ENCODE measurements around the gene COPS7A. TPM values are rescaled to one million over a fixed set of nuclear protein-coding genes. Genes with fewer than 3 reads are reported as not detected.
A peak's percentile ranks its signal among the peaks of the same experiment; 100 is the strongest.

The COPS7A gene
- total and polyA plus RNA-seq, 9 donors, result 36.4 to 74.8 (median 48.4) TPM

- TF ChIP-seq, protein P1, sequence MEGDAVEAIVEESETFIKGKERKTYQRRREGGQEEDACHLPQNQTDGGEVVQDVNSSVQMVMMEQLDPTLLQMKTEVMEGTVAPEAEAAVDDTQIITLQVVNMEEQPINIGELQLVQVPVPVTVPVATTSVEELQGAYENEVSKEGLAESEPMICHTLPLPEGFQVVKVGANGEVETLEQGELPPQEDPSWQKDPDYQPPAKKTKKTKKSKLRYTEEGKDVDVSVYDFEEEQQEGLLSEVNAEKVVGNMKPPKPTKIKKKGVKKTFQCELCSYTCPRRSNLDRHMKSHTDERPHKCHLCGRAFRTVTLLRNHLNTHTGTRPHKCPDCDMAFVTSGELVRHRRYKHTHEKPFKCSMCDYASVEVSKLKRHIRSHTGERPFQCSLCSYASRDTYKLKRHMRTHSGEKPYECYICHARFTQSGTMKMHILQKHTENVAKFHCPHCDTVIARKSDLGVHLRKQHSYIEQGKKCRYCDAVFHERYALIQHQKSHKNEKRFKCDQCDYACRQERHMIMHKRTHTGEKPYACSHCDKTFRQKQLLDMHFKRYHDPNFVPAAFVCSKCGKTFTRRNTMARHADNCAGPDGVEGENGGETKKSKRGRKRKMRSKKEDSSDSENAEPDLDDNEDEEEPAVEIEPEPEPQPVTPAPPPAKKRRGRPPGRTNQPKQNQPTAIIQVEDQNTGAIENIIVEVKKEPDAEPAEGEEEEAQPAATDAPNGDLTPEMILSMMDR (IDR thresholded peaks at IDR 0.05), result no peak
- TF ChIP-seq EP300 (IDR thresholded peaks at IDR 0.05) (no peak), POLR2A (IDR thresholded peaks at IDR 0.05) (no peak)
- intact Hi-C loops (cut with DNase I), result loop anchor here in 1 of 4 donors (10.0 kb wide), 1 partner anchor 216 kb away; the partner anchor contains the start of gene IFFO1
- Histone ChIP-seq H3K9me3 (no peaks in the 10 kb centered on the region), H3K36me3 (no peaks in the 10 kb centered on the region), H3K4me1 (ENCODE audit: insufficient read depth) (peaks cover 17% of the 10 kb centered on the region), H3K27me3 (no peaks in the 10 kb centered on the region), H3K27ac (peak overlapping the region in 1 of 2 donors; percentile 22), H3K4me3 (no peak overlapping the region)
- 58 to 67% (median 63%) methylated on average over 10 of the region's 10 CpGs for WGBS, 3 donors
- DNase-seq, result no peak
These were observed 46.8 kb downstream of the COPS7A start for GRCh38 chr12:6770600-6770999.

DNA sequence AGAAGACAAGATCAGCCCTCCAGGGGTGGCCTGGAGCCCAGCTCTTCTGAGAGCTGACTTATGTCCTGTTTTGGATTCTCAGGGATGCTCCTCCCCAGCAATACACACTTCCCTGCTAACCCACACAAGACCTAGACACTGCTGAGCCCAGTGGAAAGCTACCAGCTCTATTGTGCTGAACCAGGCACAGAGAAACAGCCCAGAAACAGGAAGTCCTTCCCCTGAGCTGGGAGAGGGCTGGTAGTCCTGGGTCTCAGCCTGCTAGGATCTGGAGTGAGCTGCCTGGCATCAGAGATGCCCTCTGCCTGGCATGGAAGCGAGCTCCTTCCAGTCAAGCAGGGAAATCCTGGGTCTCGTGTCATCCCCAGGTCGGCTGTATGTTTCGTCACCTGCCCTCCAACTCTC, 47.2 kb downstream of the COPS7A start:
- Histone ChIP-seq H3K27me3 (no peaks in the 10 kb centered on the region), H3K9me3 (no peaks in the 10 kb centered on the region), H3K4me1 (ENCODE audit: insufficient read depth) (peaks cover 17% of the 10 kb centered on the region), H3K4me3 (no peak overlapping the region), H3K27ac (peak overlapping the region; percentile 7 to 55), H3K36me3 (no peaks in the 10 kb centered on the region)
- intact Hi-C loops (cut with DNase I), result loop anchor here in 1 of 4 donors (10.0 kb wide), 1 partner anchor 216 kb away; the partner anchor contains the start of gene IFFO1
- no peak for DNase-seq
- WGBS, 3 donors, result 79 to 87% (median 83%) methylated on average over 3 to 4 of the region's 4 CpGs
- TF ChIP-seq POLR2A (IDR thresholded peaks at IDR 0.05), result no peak
- TF ChIP-seq, protein P1 (IDR thresholded peaks at IDR 0.05), result no peak
- no peak for TF ChIP-seq EP300 (IDR thresholded peaks at IDR 0.05)

DNA sequence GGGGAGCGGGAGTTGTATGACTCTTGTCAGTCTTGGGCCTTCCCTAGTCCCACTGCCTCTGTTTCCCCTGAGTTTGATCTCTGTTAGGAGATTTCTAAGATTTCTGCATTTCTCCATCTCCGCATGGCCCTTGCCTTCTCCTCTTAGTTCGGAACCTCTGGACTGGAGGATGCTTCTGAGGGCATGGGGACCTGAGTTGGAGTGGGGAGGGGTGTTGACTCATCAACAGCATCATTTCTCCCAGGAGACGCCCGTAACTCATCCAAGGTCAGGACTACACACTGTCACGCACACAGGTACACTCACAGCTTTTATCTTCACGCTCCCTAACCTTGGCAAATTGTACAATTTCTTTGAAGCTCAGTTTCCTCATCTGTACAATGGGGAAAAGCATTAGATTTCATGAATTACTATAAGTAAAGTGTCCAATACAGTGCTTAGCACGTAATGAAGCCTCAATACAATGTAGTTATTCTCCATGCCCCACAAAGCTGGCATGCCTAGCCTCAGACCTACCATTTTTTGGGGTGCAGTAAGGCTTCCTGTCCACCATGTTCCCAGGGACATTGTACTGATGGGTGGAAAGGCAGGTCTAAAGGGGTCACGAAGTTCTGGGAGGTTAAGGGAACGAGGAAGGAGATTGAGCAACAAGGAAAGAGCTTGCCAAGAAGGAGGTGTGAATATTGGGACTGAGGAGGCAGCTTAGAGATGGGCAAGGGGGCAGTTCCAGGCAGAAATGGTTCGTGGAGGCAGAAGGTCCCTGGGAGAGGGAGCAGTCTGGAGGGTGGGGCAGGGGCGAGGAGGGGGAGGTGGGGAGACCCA, 47.9 kb downstream of the COPS7A start:
- intact Hi-C loops (cut with DNase I), result loop anchor here in 1 of 4 donors (10.0 kb wide), 1 partner anchor 217 kb away; the partner anchor contains the start of gene IFFO1
- Histone ChIP-seq H3K4me3 (peak overlapping the region; percentile 16), H3K27ac (peak overlapping the region; percentile 55 to 62), H3K9me3 (no peaks in the 10 kb centered on the region), H3K36me3 (no peaks in the 10 kb centered on the region), H3K27me3 (no peaks in the 10 kb centered on the region), H3K4me1 (ENCODE audit: insufficient read depth) (peaks cover 17% of the 10 kb centered on the region)
- DNase-seq, result peak in 1 of 5 donors; percentile 55
- TF ChIP-seq, protein P1 (IDR thresholded peaks at IDR 0.05), result peak in 1 of 3 donors; percentile 11
- TF ChIP-seq POLR2A (IDR thresholded peaks at IDR 0.05), result no peak
- WGBS, 3 donors, result 61 to 64% (median 62%) methylated on average over 12 of the region's 12 CpGs

DNA sequence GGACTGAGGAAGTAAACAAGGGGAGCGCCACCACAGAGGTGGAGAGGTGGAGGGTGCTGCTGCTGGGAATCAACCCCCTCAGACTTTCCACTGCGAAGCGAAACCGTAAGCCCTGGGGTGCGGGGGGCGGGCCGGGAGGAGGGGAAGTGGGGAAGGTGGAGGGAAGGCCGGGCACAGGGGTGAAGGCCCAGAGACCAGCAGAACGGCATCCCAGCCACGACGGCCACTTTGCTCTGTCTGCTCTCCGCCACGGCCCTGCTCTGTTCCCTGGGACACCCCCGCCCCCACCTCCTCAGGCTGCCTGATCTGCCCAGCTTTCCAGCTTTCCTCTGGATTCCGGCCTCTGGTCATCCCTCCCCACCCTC, 48.5 kb downstream of the COPS7A start, which contains the start of gene LAG3:
Gene LAG3 (plus strand): TSS at position 190 of the 365 bp plus-strand sequence. CDS start 333 bp downstream, outside the sequence.
- Histone ChIP-seq H3K9me3 (no peaks in the 10 kb centered on the region), H3K36me3 (no peaks in the 10 kb centered on the region), H3K27ac (peak within 1 kb of the TSS; percentile 55 to 62), H3K4me3 (peak within 1 kb of the TSS; percentile 37), H3K27me3 (no peaks in the 10 kb centered on the region), H3K4me1 (ENCODE audit: insufficient read depth) (peaks cover 17% of the 10 kb centered on the region)
- 22 to 23% (median 22%) methylated on average over 15 of the region's 15 CpGs for WGBS, 3 donors
- peak in 4 of 5 donors; percentile 58 to 66 (median 60) for DNase-seq
- TF ChIP-seq, protein P1 (IDR thresholded peaks at IDR 0.05), result no peak
- TF ChIP-seq EP300 (IDR thresholded peaks at IDR 0.05) (no peak), POLR2A (IDR thresholded peaks at IDR 0.05) (no peak)
- intact Hi-C loops (cut with DNase I), result loop anchor here in 1 of 4 donors (10.0 kb wide), 1 partner anchor 218 kb away; the partner anchor contains the start of gene IFFO1
